22Rv1 (cell line): ENCODE results near the gene RIC8B.

Experiments used
- H3K27ac ChIP-seq: fragments of 450-650 bp; 2 replicates; pipeline ENCODE4 v1.5.1; 2017
- CTCF ChIP-seq: fragments of 450-650 bp; IDR thresholded peaks from 2 replicates; pipeline ENCODE4 v1.5.1; 2017; ENCODE audit warnings: mild to moderate bottlenecking
- ZFX ChIP-seq: fragments of 450-650 bp; IDR thresholded peaks from 2 replicates; pipeline ENCODE4 v1.6.1; 2017; ENCODE audit warnings: antibody characterized with exemption, borderline replicate concordance

RIC8B gene

GRCh38 chr12:106759526-106760183 lies 14.8 kb upstream of the RIC8B start:
- no peak overlapping the region for H3K27ac ChIP-seq
- no peak for TF ChIP-seq CTCF
- TF ChIP-seq ZFX, result no peak

GRCh38 chr12:106760184-106760531 lies 14.3 kb upstream of the RIC8B start:
- TF ChIP-seq CTCF (no peak), ZFX (no peak)
- H3K27ac ChIP-seq, result no peak overlapping the region

- no peak overlapping the region for H3K27ac ChIP-seq
- no peak for TF ChIP-seq ZFX
- TF ChIP-seq CTCF, result no peak
Measured at GRCh38 chr12:106764220-106764619, 10.3 kb upstream of the RIC8B start.

GRCh38 chr12:106764738-106765137 lies 9.7 kb upstream of the RIC8B start:
- no peak overlapping the region for H3K27ac ChIP-seq
- TF ChIP-seq ZFX, result no peak
- TF ChIP-seq CTCF, result no peak

GRCh38 chr12:106766393-106766826 lies 8.1 kb upstream of the RIC8B start:
- no peak for TF ChIP-seq CTCF
- no peak for TF ChIP-seq ZFX
- H3K27ac ChIP-seq, result no peak overlapping the region

GRCh38 chr12:106767206-106767605 lies 7.3 kb upstream of the RIC8B start:
- H3K27ac ChIP-seq, result no peak overlapping the region
- TF ChIP-seq CTCF, result no peak
- TF ChIP-seq ZFX, result no peak

- TF ChIP-seq CTCF, result no peak
- TF ChIP-seq ZFX, result no peak
- H3K27ac ChIP-seq, result no peak overlapping the region
Measured at GRCh38 chr12:106767954-106768822, 6.3 kb upstream of the RIC8B start.
